GM18867 (cell line): Measurements from ENCODE around the gene DUOX2.
"Not testable (repeated sequence)": the region's sequence is repeated elsewhere in the genome, so short reads cannot be mapped to it uniquely, and the experiment has no call there.

Experiments used
- ATAC-seq: cut with Tn5 transposase; IDR thresholded peaks from one replicate; pipeline ENCODE4 v1.9.1; 2021; ENCODE audit warnings: mild to moderate bottlenecking, moderate library complexity; ENCODE audit not compliant: unreplicated experiment

DUOX2 gene

DNA sequence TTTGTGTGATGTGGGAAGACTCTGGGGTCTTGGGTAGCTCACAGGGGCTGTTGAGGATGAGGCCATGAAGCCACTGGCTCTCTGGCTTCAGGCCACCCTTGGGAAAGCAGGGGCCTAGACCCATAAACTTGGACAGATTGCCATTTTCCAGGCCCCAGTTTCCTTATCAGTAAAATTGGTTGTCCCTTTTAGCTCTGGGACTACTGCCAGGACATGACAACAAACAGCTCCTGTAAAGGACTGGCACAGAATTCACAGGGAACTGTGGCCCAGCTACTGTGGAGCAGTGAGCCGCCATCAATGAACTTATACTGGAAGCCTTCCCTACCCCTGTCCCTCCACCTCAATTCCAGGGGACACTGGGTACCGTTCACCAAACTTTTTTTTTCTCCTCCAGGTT, 36.6 kb downstream of the DUOX2 start:
- ATAC-seq, result not testable (repeated sequence)

DNA sequence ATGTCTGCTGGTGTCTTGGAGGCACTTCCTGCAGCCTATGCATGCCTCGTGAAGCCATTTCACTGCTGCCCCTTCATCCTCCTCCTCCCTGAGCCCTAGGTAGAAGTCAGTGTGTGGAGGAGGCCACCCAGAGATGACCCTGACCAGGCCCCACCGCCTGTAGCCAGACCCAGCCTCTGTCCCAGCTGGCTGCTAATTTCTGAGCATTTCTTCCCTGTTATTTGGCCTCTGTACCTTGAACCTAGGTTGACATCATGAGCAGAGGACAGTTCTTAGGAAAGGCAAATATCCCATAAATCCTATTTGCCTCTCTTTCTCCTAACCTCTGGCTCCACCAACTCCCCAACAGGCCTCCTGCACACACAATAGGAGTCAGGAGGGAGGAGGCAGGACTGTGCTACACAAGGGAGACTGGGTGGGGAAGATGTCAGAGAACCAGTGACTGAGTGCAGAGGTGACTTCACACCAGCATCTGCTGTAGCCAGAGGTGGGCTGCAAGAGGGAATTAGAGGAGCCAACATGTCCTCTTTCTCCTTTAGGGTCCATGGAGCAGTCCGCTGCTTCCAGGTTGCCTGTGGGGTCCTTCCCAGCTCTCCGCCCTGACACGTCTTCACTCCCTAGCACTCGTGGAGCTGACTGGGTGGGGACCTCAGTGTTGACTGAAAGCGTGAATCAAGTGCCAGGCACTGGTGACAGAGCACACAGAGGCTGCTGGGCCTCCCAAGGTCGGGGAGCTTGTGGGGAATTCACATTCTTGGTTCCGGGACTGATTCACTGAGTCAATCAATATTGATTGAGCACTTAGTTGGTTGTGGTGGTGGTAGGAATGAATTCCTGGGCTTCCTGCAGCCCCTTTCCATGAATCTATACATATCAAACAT, 38.3 kb downstream of the DUOX2 start:
- ATAC-seq, result not testable (repeated sequence)

DNA sequence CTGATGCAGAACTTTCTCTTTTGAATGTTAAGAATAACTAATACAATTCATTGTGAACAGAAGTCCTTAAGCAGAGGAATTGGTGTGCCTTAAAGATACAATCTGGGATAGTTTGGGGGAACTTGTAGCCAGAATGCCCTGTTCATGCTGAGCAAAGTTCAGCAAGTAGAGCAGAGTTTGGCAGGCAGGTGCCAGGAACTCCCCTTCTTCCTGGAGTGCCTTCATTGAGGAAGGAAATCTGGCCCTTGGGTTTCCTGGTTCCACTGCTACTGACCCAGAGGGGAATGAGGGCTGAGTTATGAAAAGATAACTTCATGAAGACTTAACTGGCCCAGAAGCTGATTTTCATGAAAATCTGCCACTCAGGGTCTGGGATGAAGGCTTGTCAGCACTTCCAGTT, 40.4 kb downstream of the DUOX2 start:
- not testable (repeated sequence) for ATAC-seq

DNA sequence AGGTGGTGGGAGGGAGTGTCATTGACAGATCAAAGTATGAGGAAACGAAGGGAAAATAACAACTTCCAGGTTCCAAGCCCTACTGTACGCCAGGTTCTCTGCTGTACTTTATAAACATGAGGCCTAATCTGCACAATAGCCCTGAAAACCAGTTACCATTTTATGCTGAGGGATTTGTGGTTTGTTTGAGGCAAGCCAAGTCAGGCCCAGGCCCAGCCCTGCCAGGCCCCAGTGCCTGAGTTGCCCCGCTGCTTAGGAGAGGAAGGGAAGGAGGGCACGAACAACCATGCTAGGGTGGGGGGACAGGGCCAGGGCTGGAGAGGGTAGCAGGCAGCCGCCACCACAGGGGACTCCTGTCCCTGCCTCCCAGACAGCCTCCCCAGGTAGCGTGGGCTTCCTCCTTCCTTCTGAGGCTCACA, 44.0 kb downstream of the DUOX2 start:
- ATAC-seq, result not testable (repeated sequence)

DNA sequence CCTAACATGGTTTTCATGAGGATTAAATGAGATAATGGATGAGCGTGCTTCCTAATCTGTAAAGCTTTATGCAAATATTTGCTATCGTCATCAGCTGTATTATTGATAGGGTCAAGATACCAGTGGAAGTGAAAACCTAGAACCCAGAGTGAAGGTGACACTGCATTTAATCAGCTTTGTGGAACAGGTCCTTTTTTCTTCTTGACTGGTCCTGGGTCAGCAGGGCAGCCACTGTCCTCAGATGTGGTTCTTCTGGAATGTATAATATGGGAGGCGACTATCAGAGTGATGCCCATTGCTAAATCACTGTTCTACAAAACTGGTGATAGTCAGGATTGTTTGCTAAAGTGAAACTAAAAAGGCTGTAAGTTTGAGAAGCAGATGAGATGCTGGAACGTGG, 49.6 kb downstream of the DUOX2 start:
- no peak for ATAC-seq

DNA sequence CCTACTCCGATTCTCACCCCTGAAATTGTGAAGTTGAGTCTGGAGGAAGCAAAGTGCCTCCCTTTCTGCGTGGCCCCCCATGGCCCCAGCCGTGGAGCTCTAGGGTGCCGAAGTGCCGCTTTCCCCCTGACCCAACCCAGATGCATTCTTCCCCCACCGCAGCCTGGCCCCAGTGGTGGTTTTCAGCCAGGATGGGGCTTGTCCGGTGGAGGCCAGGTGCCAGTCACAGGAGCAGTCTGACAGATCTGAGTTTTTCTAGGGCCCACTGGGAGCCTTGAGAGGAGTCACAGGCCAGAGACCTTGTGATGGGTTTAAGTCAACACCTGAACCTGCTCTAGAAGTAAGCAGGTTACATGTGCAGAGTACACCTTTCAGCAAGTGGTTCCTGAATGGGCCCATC, 51.7 kb downstream of the DUOX2 start:
- ATAC-seq, result not testable (repeated sequence)

DNA sequence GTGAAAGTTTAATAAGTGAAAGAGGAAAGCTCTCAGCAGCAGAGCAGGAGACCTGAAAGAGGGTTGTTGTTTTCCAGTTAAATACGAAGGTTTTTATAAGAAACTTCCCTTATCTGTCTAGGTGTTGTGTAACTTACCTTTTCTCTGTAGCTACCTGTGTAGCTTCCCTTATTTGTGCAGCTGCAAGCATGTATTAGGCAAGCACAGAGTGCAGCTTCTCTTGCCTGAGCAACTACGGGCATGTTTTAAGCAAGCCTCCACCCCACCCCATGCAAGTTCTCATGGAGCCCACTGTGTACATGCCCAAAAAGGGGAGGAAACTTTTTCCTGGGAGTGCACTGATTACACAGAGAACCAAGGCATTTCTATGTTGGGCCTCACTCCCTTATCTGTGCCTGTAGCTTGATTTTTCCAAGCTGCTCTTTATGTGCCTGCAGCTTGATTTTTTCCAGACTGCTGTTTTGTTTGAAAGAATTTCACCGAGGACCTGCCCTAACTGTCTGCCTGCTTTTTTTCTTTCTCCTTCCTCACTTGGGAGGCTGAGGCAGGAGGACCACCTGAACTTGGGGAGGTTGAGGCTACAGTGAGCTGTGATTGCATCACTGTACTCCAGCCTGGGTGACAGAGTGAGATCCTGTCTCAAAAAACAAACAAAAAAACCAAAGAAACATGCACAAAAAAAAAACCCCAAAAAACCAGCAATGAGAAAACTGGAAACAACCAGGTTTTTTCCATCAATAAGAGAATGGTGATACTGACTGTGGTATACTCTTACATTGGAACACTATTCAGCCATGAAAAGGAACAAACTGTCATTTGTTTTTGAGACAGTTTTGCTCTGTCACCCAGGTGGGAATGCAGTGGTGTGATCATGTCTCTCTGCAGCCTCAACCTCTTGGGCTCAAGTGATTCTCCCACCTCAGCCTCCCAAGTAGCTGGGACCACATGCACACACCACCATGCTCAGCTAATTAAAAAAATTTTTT, 55.0 kb downstream of the DUOX2 start:
- not testable (repeated sequence) for ATAC-seq

DNA sequence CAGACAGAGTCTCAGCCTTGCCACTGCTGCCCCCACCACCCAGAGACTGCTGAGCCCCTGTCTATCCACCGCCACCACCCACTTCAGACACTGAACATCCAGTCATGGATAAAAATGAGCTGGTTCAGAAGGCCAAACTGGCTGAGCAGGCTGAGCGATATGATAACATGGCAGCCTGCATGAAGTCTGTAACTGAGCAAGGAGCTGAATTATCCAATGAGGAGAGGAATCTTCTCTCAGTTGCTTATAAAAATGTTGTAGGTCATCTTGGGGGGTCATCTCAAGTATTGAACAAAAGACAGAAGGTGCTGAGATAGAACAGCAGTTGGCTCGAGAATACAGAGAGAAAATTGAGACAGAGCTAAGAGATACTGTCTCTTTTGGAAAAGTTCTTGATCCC, 61.3 kb downstream of the DUOX2 start:
- not testable (repeated sequence) for ATAC-seq

DNA sequence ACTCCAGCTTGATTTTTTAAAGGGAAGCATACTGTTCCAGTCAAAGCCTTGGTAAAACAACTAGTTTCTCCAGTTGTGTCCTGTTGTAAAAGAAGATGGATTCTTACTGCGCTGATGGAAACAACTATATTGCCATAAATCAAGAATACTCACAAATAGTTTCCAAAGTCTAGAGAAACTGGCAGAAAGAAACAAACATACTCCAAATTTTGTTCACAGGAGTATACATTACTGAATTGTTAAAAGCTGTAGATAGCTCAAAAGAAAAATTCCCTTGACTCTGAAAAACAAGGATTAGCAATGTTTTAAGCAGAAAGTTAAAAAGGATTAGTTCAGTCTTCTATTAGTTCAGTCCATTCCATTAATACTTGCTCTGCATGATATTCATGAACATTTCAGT, 63.4 kb downstream of the DUOX2 start:
- ATAC-seq, result no peak

DNA sequence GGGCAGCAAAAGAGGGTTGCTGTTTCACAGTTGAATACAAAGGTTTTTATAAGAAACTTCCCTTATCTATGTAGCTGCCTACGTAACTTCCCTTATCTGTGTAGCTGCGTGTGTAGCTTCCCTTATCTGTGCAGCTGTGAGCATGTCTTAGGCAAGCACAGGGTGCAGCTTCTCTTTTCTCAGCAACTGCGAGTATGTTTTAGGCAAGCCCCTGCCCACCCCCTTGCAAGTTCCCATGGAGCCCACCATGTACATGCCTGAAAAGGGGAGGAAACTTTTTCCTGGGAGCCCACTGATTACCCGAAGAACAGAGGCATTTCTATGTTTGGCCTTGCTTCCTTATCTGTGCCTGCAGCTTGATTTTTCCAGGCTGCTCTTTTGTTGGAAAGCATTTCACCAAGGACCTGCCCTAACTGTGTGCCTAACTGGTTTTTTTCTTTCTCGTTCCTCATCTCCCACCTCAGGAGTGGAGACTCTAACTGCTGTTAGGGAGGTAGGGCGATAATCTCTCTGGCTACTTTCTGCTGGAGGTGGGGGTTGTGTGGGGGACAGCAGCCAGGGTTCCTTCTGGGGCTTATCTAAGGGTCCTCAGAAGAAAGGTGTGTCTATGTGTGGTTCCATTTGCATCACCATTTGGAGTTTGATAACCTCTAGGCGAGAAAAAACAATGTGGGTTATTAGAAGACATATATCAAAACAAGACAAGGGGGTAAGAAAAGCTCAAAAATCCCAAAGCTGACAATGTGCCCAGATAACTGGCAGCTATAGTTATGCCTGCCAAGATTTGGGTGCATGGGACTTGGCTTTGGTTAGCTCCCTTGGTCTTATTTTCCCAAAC, 65.0 kb downstream of the DUOX2 start:
- peak; percentile 61 for ATAC-seq

DNA sequence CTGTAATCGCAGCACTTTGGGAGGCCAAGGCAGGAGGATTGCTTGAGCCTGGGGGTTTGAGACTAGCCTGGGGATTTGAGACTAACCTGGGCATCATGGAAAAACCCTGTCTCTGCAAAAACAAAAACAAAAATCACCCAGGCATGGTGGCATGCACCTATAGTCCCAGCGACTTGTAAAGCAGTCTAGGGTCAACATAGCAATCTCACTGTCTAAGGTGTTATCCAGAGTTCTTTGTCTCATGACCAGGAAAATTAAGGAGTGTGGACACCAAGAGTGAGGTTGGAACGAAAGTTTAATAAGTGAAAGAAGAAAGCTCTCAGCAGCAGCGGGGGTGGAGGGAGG, 65.6 kb downstream of the DUOX2 start:
- ATAC-seq, result not testable (repeated sequence)

DNA sequence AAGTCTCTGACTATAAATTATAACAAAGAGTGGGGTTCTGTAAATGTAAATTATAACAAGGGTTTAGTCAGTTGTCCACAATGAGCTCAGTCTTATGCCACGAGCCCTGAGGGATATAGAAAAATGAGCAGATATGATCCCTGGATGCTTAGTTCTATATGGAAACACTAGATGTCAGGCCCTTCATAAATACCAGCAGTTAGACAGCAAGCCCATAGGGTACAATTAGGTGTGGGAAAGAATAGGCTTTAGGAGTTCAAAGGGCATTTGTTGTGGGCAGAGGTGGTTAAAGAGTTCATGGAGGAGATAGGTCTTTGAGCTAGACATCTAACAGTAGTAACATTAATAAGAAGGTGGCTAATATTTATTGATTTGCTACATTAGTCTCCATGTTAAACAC, 69.7 kb downstream of the DUOX2 start:
- ATAC-seq, result not testable (repeated sequence)

DNA sequence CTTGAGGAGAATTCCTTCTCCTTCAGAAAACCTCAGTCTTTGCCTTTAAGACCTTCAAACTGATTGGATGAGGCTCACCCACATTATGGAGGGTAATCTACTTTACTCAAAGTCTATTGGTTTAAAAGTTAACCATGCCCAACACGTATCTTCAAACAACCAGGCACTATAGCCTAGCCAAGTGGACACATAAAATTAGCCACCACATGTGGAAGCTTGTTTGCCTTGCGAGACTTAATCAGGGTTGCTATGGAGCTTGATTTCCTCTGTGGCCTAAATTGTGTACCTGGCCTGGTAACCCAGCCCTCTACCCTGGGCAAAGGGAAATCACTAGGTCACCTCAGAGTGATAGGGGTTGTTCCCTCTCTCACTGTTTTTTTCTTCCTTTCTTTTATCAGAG, 71.1 kb downstream of the DUOX2 start:
- not testable (repeated sequence) for ATAC-seq
